ENCODE measurements around the gene TRAM1L1. TPM values are rescaled to one million over a fixed set of nuclear protein-coding genes. Genes with fewer than 3 reads are reported as not detected.

The TRAM1L1 gene
- total and polyA plus RNA-seq, 2 experiments from 2014 or later: 3.3 to 3.7 TPM

- H3K9me2 ChIP-seq (ENCODE audit: insufficient read depth): no peaks in the 10 kb centered on the region
- no peaks in the 10 kb centered on the region for H3K79me2 ChIP-seq (ENCODE audit: insufficient read depth)
- no peaks in the 10 kb centered on the region for H3K27me3 ChIP-seq (replicated peaks; ENCODE audit: insufficient read depth)
- H3K9ac ChIP-seq: no peak overlapping the region
- no peak overlapping the region for H3K4me2 ChIP-seq (ENCODE audit: unreplicated experiment)
- no peaks in the 10 kb centered on the region for H3K36me3 ChIP-seq (ENCODE audit: low read depth)
- no peak overlapping the region for H3K4me3 ChIP-seq
- no peaks in the 10 kb centered on the region for H3F3A ChIP-seq (ENCODE audit: insufficient read depth)
- no peaks in the 10 kb centered on the region for H3K4me1 ChIP-seq (ENCODE audit: insufficient read depth)
- no peaks in the 10 kb centered on the region for H4K20me1 ChIP-seq (ENCODE audit: insufficient read depth)
- no peak overlapping the region for H3K27ac ChIP-seq
- no peak overlapping the region for H2AFZ ChIP-seq
- TF ChIP-seq EZH2 (IDR thresholded peaks at IDR 0.05; ENCODE audit: insufficient read depth, poor library complexity, severe bottlenecking) (no peak), EZH2phosphoT487 (IDR thresholded peaks at IDR 0.05; ENCODE audit: insufficient read depth, low read depth) (no peak)
- in situ Hi-C loops (cut with MboI): no loop called here
- no peaks in the 10 kb centered on the region for H3K9me3 ChIP-seq (ENCODE audit: low read depth)
- DNase-seq: no peak
These were observed 8.2 kb upstream of the TRAM1L1 start for GRCh38 chr4:117093571-117093970.

GRCh38 chr4:117077760-117078159 lies 7.6 kb downstream of the TRAM1L1 start:
- no peak for DNase-seq
- 47 to 48% methylated on average over 2 of the region's 2 CpGs for WGBS, 2 experiments (ENCODE audit: low coverage in 1 of 2, low lambda C conversion rate in 2 of 2, missing lambda C conversion rate in 2 of 2)
- TF ChIP-seq EZH2phosphoT487 (IDR thresholded peaks at IDR 0.05; ENCODE audit: insufficient read depth, low read depth): no peak
- no peak for TF ChIP-seq EZH2 (IDR thresholded peaks at IDR 0.05; ENCODE audit: insufficient read depth, poor library complexity, severe bottlenecking)

GRCh38 chr4:117068120-117068519 lies 17.3 kb downstream of the TRAM1L1 start:
- Histone ChIP-seq H3K9me3 (ENCODE audit: low read depth) (no peaks in the 10 kb centered on the region), H3K9me2 (ENCODE audit: insufficient read depth) (no peaks in the 10 kb centered on the region), H3K27ac (no peak overlapping the region), H3K4me1 (ENCODE audit: insufficient read depth) (no peaks in the 10 kb centered on the region), H3K9ac (no peak overlapping the region), H3F3A (ENCODE audit: insufficient read depth) (no peaks in the 10 kb centered on the region), H2AFZ (no peak overlapping the region), H3K27me3 (replicated peaks; ENCODE audit: insufficient read depth) (no peaks in the 10 kb centered on the region), H3K4me2 (ENCODE audit: unreplicated experiment) (no peak overlapping the region), H3K36me3 (ENCODE audit: low read depth) (no peaks in the 10 kb centered on the region), H4K20me1 (ENCODE audit: insufficient read depth) (no peaks in the 10 kb centered on the region), H3K79me2 (ENCODE audit: insufficient read depth) (no peaks in the 10 kb centered on the region), H3K4me3 (no peak overlapping the region)
- in situ Hi-C loops (cut with MboI): no loop called here
- no peak for DNase-seq
- TF ChIP-seq EZH2phosphoT487 (IDR thresholded peaks at IDR 0.05; ENCODE audit: insufficient read depth, low read depth) (no peak), EZH2 (IDR thresholded peaks at IDR 0.05; ENCODE audit: insufficient read depth, poor library complexity, severe bottlenecking) (no peak)
- WGBS, 2 experiments (ENCODE audit: low coverage in 1 of 2, low lambda C conversion rate in 2 of 2, missing lambda C conversion rate in 2 of 2): 10 to 14% methylated on average over 3 of the region's 3 CpGs

More at GRCh38 chr4:117077760-117078159, 7.6 kb downstream of the TRAM1L1 start:
- Histone ChIP-seq H3K9ac (no peak overlapping the region), H3K27ac (no peak overlapping the region), H3K27me3 (replicated peaks; ENCODE audit: insufficient read depth) (no peaks in the 10 kb centered on the region), H4K20me1 (ENCODE audit: insufficient read depth) (no peaks in the 10 kb centered on the region), H3K9me2 (ENCODE audit: insufficient read depth) (no peaks in the 10 kb centered on the region), H2AFZ (no peak overlapping the region), H3K36me3 (ENCODE audit: low read depth) (no peaks in the 10 kb centered on the region), H3K4me3 (no peak overlapping the region), H3K79me2 (ENCODE audit: insufficient read depth) (no peaks in the 10 kb centered on the region), H3K4me1 (ENCODE audit: insufficient read depth) (no peaks in the 10 kb centered on the region), H3K4me2 (ENCODE audit: unreplicated experiment) (no peak overlapping the region), H3K9me3 (ENCODE audit: low read depth) (no peaks in the 10 kb centered on the region), H3F3A (ENCODE audit: insufficient read depth) (no peaks in the 10 kb centered on the region)
- in situ Hi-C loops (cut with MboI): no loop called here

DNA sequence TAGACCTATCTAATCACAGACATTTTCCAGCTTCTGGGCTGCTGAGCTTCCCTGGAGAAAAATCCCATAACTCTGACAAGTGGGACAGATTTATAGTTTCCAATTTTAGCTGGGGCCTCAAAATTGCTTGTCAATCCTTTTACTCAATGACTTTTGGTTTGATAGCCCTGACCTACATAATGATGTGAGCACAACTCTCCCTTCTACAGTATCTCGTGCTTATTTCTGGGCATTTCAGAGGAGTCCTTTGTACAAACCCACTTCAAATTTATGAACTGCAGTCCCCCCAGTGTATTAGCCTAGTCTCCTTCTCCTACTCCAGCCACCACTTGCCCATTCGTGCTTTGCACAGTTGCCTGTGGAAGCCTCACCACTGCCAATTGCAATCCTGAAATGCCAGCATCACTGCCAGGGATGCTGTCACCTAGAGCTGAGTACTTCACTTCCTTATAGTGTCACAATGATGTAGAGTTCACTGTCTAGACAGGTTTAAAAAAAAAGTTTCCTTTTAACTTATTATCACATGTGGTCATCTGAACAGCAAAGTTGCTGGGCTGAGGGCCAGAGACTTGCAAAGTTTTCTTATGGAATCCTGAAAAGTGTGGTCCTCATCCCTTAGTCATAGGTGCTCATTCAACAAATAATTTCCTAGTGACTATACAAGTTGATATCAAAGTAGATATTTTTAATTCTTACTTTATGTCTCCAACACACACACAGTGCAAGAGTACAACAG lies 21.2 kb downstream of the TRAM1L1 start:
- Histone ChIP-seq H3K27ac (no peak overlapping the region), H4K20me1 (ENCODE audit: insufficient read depth) (no peaks in the 10 kb centered on the region), H3K36me3 (ENCODE audit: low read depth) (no peaks in the 10 kb centered on the region), H3K9me3 (ENCODE audit: low read depth) (no peaks in the 10 kb centered on the region), H3K9me2 (ENCODE audit: insufficient read depth) (no peaks in the 10 kb centered on the region), H3F3A (ENCODE audit: insufficient read depth) (no peaks in the 10 kb centered on the region), H3K79me2 (ENCODE audit: insufficient read depth) (no peaks in the 10 kb centered on the region), H3K4me2 (ENCODE audit: unreplicated experiment) (no peak overlapping the region), H3K4me1 (ENCODE audit: insufficient read depth) (no peaks in the 10 kb centered on the region), H3K27me3 (replicated peaks; ENCODE audit: insufficient read depth) (no peaks in the 10 kb centered on the region), H3K9ac (no peak overlapping the region), H3K4me3 (no peak overlapping the region), H2AFZ (no peak overlapping the region)
- peak; percentile 19 for DNase-seq
- in situ Hi-C loops (cut with MboI): no loop called here
- 13 to 24% methylated on average over 2 of the region's 2 CpGs for WGBS, 2 experiments (ENCODE audit: low coverage in 1 of 2, low lambda C conversion rate in 2 of 2, missing lambda C conversion rate in 2 of 2)
- TF ChIP-seq EZH2 (IDR thresholded peaks at IDR 0.05; ENCODE audit: insufficient read depth, poor library complexity, severe bottlenecking) (no peak), EZH2phosphoT487 (IDR thresholded peaks at IDR 0.05; ENCODE audit: insufficient read depth, low read depth) (no peak)
